Type B pancreatic cell (in vitro differentiated cells): Measurements from ENCODE around the gene OR2T2. TPM values are rescaled to one million over a fixed set of nuclear protein-coding genes. Genes with fewer than 3 reads are reported as not detected.
"Not testable (repeated sequence)": the region's sequence is repeated elsewhere in the genome, so short reads cannot be mapped to it uniquely, and the experiment has no call there.

Source experiments
- DNase-seq: peaks from one replicate; pipeline ENCODE4 v3.0.0; 2021; ENCODE audit warnings: mixed read lengths; ENCODE audit not compliant: unreplicated experiment; ENCODE audit errors: extremely low spot score
- H3K27ac Mint-ChIP-seq: 2 replicates; pipeline ENCODE4 v1.8.0; 2021; ENCODE audit warnings: mild to moderate bottlenecking, mixed read lengths
- H3K27me3 Mint-ChIP-seq: 2 replicates; pipeline ENCODE4 v1.8.0; 2021; ENCODE audit warnings: mixed read lengths
- H3K36me3 Mint-ChIP-seq: 2 replicates; pipeline ENCODE4 v1.8.0; 2021; ENCODE audit warnings: mixed read lengths
- H3K4me1 Mint-ChIP-seq: one replicate; pipeline ENCODE4 v1.8.0; 2021; ENCODE audit warnings: mixed read lengths; ENCODE audit not compliant: unreplicated experiment
- H3K4me3 Mint-ChIP-seq: 2 replicates; pipeline ENCODE4 v1.8.0; 2021; ENCODE audit warnings: mild to moderate bottlenecking, mixed read lengths
- H3K9me3 Mint-ChIP-seq: 2 replicates; pipeline ENCODE4 v1.8.0; 2021; ENCODE audit warnings: mixed read lengths
- CTCF ChIP-seq: fragments of 200-600 bp; sonication (generic); conservative IDR thresholded peaks from 2 replicates; pipeline ENCODE4 v1.5.0; 2021; ENCODE audit warnings: antibody characterized with exemption, mild to moderate bottlenecking
- total RNA-seq: library from RNA; stranded (reverse); gene quantifications from 2 replicates; pipeline ENCODE4 v1.2.1, GENCODE V29; 2021; ENCODE audit warnings: low replicate concordance

OR2T2 gene
- total RNA-seq, 1 donor from 2014 or later: not detected

- no peak overlapping the region for H3K27ac Mint-ChIP-seq
- no peaks in the 10 kb centered on the region for H3K27me3 Mint-ChIP-seq
- peaks cover 15% of the 10 kb centered on the region for H3K9me3 Mint-ChIP-seq
- H3K36me3 Mint-ChIP-seq: no peaks in the 10 kb centered on the region
- no peaks in the 10 kb centered on the region for H3K4me1 Mint-ChIP-seq
- DNase-seq: no peak
- no peak overlapping the region for H3K4me3 Mint-ChIP-seq
- TF ChIP-seq CTCF: no peak
These were observed 27.6 kb upstream of the OR2T2 start for GRCh38 chr1:248417854-248418253.

- no peak for TF ChIP-seq CTCF
- no peaks in the 10 kb centered on the region for H3K4me1 Mint-ChIP-seq
- H3K36me3 Mint-ChIP-seq: no peaks in the 10 kb centered on the region
- H3K27me3 Mint-ChIP-seq: no peaks in the 10 kb centered on the region
- peaks cover 20% of the 10 kb centered on the region for H3K9me3 Mint-ChIP-seq
- no peak overlapping the region for H3K27ac Mint-ChIP-seq
- no peak for DNase-seq
- H3K4me3 Mint-ChIP-seq: no peak overlapping the region
These were observed 24.1 kb upstream of the OR2T2 start for GRCh38 chr1:248421384-248421783.

DNA sequence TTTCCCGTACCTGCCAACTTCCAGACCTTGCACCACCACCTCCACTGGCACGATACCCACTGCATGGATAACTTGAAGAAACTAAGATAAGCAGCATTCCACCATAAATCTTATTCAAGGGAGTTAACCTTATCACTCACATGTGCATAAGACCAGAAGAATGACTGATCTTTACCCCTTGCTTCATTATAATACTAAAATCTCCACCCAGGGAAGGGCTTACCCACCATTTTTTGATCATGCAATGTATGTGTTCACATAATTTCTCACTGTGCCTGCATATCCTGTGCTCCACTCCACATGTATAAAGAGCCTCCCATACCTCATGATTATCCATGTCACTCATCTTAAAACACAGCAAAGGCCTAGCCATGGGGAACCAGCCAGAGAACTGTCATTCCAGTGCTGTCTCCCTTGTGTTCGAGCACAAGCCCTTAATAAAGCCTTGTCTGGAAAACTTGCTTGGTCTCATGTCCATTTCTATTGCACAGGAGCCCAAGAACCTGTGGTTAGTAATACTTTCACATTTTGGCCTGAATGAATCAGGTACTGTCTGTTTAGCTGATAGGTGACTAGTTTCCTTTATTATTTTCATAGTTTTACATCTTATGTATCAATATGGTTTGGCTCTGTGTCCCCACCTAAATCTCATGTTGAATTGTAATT, 17.8 kb upstream of the OR2T2 start:
- not testable (repeated sequence) for H3K36me3 Mint-ChIP-seq
- peaks cover 22% of the 10 kb centered on the region for H3K9me3 Mint-ChIP-seq

DNA sequence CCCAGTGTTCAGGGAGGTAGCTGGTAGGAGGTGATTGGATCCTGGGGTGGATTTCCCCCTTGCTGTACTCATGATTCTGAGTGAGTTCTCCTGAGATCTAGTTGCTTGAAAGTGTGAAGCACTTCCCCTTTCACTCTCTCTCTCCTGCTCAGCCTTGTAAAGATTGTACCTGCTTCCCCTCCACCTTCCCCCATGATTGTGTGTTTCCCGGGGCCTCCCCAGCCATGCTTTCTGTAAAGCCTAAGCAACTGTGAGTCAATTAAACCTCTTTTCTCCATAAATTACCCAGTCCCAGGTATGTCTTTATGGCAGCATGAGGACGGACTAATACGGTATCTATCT, 17.3 kb upstream of the OR2T2 start:
- H3K27me3 Mint-ChIP-seq, H3K36me3 Mint-ChIP-seq, DNase-seq, H3K4me1 Mint-ChIP-seq, H3K27ac Mint-ChIP-seq, H3K4me3 Mint-ChIP-seq: not testable (repeated sequence)
- peaks cover 19% of the 10 kb centered on the region for H3K9me3 Mint-ChIP-seq

More for the DNA sequence above, 17.8 kb upstream of the OR2T2 start:
- not testable (repeated sequence) for H3K27ac Mint-ChIP-seq, DNase-seq, H3K4me1 Mint-ChIP-seq, H3K4me3 Mint-ChIP-seq, H3K27me3 Mint-ChIP-seq

DNA sequence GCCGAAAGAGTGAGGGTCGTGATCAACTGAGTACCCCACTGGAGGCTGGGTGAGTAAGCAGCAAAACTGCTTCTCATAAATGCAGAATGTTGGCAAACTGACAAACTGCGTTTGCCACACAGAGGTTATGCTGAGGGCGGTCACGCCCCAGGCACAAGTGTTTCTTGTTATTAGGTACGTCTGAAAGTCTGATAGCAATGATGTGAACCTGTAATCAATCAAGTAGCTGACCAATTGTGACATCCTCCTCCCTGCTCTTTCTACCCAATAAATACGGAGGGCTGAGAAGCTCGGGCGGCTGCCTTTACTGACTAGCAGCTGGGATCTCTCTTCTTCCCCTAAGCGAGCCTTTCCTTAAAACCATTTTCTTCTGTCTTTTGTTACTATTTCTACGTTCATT, 13.8 kb upstream of the OR2T2 start:
- not testable (repeated sequence) for H3K27ac Mint-ChIP-seq, H3K4me1 Mint-ChIP-seq, H3K36me3 Mint-ChIP-seq, DNase-seq, H3K4me3 Mint-ChIP-seq, H3K27me3 Mint-ChIP-seq
- peaks cover 14% of the 10 kb centered on the region for H3K9me3 Mint-ChIP-seq

- DNase-seq, H3K27ac Mint-ChIP-seq, H3K4me1 Mint-ChIP-seq, H3K27me3 Mint-ChIP-seq, H3K36me3 Mint-ChIP-seq, H3K4me3 Mint-ChIP-seq: not testable (repeated sequence)
- peaks cover 14% of the 10 kb centered on the region for H3K9me3 Mint-ChIP-seq
These were observed 13.2 kb upstream of the OR2T2 start for GRCh38 chr1:248432201-248432600.

GRCh38 chr1:248433811-248434415, 11.5 kb upstream of the OR2T2 start:
- H3K4me1 Mint-ChIP-seq, H3K4me3 Mint-ChIP-seq, H3K27me3 Mint-ChIP-seq, H3K36me3 Mint-ChIP-seq, H3K27ac Mint-ChIP-seq, DNase-seq: not testable (repeated sequence)
- peaks cover 14% of the 10 kb centered on the region for H3K9me3 Mint-ChIP-seq

DNA sequence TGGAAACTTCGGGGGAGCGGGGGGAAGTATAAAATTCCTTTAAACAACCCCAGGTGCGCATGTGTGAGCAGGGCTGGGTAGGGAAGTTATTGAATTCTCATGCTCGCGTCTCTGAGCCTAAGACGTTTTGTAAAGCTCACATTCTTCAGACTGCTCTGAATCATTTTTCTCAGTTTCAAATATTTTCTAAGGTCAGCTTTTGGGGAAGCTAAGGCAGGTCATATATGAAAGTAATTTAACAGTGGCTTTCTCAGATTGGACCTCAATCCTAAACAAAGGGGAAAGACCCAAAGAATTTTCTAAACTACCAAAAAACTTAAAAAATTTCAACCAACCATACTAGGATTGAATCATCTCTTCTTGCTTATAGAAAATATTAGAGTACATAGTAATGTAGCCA, 10.5 kb upstream of the OR2T2 start:
- not testable (repeated sequence) for H3K4me3 Mint-ChIP-seq, H3K36me3 Mint-ChIP-seq, H3K4me1 Mint-ChIP-seq, H3K27me3 Mint-ChIP-seq, DNase-seq, H3K27ac Mint-ChIP-seq
- peaks cover 14% of the 10 kb centered on the region for H3K9me3 Mint-ChIP-seq

DNA sequence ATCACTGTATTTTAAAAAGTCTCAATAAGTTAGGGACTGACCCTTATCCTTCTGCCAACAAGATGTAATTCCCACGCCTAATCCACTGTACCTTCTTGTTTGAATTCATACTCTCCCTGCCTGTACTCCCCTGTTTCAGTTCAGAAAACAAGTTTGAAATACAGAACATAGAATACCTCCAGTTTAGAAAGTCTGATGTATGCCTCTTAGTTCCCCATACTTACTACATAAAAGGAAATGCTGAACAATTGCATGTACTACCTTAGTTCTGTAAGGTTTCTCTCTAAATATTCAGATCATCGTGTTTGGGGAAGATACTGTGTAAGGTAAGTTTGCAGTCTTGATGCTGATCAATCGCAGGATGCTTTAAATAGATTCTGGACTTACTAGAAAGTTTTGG, 9.1 kb upstream of the OR2T2 start:
- not testable (repeated sequence) for H3K9me3 Mint-ChIP-seq, H3K27me3 Mint-ChIP-seq, H3K4me1 Mint-ChIP-seq, H3K36me3 Mint-ChIP-seq, DNase-seq, H3K27ac Mint-ChIP-seq, H3K4me3 Mint-ChIP-seq

GRCh38 chr1:248438668-248439067, 6.8 kb upstream of the OR2T2 start:
- not testable (repeated sequence) for H3K27me3 Mint-ChIP-seq, H3K4me3 Mint-ChIP-seq, DNase-seq, H3K9me3 Mint-ChIP-seq, H3K4me1 Mint-ChIP-seq, H3K27ac Mint-ChIP-seq, H3K36me3 Mint-ChIP-seq

GRCh38 chr1:248439283-248439682, 6.2 kb upstream of the OR2T2 start:
- not testable (repeated sequence) for H3K4me3 Mint-ChIP-seq, H3K36me3 Mint-ChIP-seq, H3K9me3 Mint-ChIP-seq, H3K27ac Mint-ChIP-seq, H3K27me3 Mint-ChIP-seq, DNase-seq, H3K4me1 Mint-ChIP-seq

- H3K4me3 Mint-ChIP-seq, H3K27me3 Mint-ChIP-seq, H3K36me3 Mint-ChIP-seq, DNase-seq, H3K4me1 Mint-ChIP-seq, H3K9me3 Mint-ChIP-seq, H3K27ac Mint-ChIP-seq: not testable (repeated sequence)
These were observed 2.7 kb upstream of the OR2T2 start for GRCh38 chr1:248442500-248443277.
